GM18517 (cell line): ENCODE data around the gene GAGE10.
"Not testable (repeated sequence)": the region's sequence is repeated elsewhere in the genome, so short reads cannot be mapped to it uniquely, and the experiment has no call there.

ENCODE experiments used
- ATAC-seq: cut with Tn5 transposase; IDR thresholded peaks from one replicate; pipeline ENCODE4 v1.9.1; 2021; ENCODE audit warnings: mild to moderate bottlenecking, moderate library complexity; ENCODE audit not compliant: unreplicated experiment

Gene GAGE10

DNA sequence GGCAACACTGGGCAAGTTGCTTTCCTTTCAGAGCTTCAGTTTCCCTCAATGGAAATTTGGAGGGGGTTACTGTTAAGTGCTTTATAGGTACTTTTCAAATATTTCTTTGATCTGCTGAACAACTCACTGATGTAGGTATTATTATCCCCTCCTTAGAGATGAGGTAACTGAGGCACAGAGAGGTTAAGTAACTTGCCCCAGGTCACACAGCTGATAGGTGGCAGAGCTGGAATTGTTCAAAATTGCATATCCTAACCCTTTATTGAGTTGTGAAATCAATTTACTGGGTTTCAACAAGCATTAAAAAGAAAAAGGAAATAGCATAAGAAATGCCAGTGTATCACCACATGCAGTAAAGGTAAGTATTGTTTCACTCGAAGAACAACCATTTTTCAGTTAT is 27.2 kb upstream of the GAGE10 start:
- no peak for ATAC-seq

DNA sequence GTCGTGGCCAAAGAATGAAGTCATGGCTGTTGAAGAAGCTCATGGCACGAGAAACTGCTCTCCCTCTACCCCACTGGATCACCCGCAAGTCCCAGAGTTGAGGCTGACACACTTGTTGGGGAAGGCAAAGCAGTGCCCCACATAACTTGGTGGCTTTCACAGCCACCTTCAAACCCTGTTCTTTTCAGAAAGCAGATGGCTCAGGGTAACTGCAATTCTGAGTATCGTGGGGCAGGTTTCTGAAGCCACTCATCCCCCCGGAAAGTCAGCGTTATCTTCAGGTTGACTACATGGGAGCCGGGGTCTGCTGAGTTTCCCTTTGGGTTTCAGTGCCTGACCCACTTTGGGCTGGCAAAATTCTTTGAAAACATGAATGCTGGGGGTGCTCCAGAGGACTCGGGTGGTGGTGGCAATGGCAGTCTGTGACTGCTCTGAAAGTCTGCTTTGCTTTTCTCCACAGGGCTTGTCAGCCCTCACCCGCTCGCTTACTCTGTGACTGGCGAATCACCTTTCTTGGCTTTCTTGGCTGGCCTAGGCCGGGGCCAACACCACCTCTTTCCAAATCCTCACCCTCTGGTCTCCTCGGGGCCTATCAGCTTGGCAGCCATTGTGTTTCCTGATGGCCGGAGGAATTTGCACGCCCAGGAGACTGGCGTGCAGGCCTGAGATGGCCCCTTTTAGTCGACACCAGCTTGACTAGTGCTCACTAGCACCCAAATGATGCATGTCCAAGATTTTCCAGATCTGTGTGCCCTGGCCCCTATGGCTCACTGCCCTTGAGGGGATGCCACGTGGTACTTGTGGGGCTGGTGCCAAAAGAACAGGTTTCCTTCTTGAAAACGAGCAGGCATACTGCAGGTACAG is 26.5 kb upstream of the GAGE10 start:
- no peak for ATAC-seq

- ATAC-seq: no peak
These were observed 26.0 kb upstream of the GAGE10 start for GRCh38 chrX:49277535-49277830.

GRCh38 chrX:49278081-49278480 is 25.4 kb upstream of the GAGE10 start:
- no peak for ATAC-seq

GRCh38 chrX:49282647-49283011 is 20.8 kb upstream of the GAGE10 start:
- ATAC-seq: no peak

- no peak for ATAC-seq
These were observed 19.2 kb upstream of the GAGE10 start for GRCh38 chrX:49284212-49284611.

- ATAC-seq: no peak
These were observed 17.3 kb upstream of the GAGE10 start for GRCh38 chrX:49286136-49286535.

DNA sequence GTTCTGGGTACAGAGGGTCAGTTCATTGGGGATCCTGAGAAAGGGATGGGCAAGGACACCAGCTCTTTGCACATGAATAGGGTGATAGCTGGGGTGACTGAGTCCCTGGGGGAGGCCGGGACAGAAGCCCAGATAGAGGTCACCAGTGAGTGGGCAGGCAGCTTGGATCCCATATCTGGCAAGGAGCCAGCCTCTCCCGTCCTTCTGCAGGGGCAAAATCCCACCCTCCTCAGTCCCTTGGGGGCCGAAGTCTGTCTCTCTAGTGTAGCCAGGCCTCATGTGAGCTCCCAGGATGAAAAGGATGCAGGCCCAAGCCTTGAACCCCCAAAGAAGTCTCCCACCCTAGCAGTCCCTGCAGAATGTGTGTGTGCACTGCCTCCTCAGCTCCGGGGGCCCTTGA is 16.9 kb upstream of the GAGE10 start:
- no peak for ATAC-seq

GRCh38 chrX:49287665-49288064 is 15.8 kb upstream of the GAGE10 start:
- no peak for ATAC-seq

DNA sequence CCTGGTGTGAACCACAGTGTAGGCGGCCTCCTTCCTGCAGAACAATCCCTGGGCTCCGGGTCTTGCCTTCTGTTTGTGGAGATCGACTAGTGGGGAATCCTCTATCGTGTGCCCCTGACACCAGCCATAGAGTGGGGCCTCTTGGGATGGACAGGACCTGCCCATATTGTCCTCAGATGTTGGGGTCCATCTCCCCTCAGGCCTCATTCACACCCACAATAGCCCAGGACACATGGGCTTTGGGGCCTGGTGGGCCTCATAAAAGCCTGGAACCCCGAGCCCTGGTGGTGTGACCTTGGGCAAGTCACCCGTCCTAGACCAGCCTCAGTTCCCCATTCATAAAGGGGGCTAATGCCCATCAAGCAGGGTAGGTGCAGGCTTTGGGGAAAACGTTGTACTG is 13.2 kb upstream of the GAGE10 start:
- no peak for ATAC-seq

DNA sequence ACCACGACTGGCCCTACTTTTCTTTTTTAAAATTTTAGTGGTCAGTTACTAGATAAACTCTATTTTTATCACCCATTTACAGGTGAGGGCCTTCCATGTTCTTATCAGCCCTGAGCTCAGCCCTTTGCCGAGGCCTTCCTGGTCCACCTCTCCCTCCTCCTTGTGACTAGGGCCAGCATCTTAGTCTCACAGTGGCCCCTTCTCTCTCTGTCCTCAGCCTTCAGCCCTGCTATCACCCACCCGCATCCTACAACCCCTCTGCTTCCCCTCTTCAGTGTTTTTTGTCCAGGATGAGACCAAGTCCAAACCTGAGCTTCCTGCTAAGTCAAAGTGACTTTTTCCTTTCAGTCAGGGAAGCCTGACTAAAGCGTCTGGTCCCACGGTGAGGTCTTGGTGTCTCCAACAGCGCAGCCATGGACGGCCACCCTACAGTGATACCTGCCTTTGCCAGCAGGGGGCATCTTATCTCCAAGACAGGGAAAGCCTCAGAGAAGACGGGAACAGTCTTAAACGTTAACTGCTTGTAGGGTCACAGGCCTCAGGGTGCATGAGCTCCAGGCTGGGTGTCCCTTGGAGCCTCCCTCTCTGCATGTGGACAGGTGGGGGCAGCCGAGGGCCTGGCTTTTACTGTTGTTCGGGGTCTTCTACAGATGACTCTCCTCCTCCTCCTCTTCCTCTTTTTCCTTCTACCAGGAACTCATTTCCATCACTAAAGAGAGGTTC is 11.7 kb upstream of the GAGE10 start:
- no peak for ATAC-seq

- ATAC-seq: no peak
These were observed 10.8 kb upstream of the GAGE10 start for GRCh38 chrX:49292400-49293362.

DNA sequence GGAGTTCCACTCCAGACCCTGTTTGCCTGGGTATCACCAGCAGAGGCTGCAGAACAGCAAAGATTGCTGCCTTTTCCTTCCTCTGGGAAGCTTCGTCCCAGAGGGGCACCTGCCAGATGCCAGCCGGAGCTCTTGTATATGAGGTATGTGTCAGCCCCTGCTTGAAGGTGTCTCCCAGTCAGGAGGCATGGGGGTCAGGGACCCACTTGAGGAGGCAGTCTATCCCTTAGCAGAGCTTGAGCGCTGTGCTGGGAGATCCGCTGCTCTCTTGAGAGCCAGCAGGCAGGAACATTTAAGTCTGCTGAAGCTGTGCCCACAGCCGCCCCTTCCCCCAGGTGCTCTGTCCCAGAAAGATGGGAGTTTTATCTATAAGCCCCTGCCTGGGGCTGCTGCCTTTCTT is 4.2 kb upstream of the GAGE10 start:
- ATAC-seq: not testable (repeated sequence)

DNA sequence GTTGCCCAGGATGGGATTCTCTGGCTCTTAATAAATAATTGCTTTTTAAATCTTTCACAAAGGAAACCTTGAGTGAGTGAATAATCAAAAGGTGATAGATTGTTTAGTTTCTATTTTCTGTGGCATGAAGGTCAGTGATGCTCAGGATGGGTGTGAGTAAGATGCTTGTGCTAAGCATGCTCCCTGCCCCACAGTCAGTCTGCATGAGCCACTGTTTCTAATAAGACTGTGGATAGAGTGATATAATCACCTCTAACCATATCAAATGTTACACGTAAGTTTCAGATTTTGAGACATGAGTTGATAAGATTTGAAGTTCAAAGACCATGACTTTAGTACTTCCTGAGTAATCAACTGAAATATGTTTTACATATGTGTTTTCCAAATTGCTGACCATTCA is 2.7 kb upstream of the GAGE10 start:
- ATAC-seq: no peak

DNA sequence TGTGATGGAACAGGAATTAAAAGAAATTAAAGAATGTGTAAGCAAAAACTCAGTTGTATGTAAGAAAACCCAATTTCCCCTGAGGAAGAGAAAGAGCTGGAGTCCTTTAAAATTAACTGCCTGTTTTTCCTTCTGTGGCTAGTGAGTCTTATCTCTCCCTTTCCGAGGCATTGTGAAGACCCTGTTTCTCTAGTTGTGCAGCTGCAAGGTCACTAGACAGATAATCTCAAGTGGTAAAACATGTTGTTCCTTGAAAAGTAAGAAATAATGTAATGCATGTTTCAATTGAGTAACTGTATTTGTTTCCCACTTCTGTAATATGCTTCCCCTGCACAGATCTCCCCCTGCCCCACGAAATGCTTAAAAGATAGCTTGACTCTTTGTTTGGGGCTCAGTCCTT is 4.3 kb downstream of the GAGE10 start:
- ATAC-seq: not testable (repeated sequence)

DNA sequence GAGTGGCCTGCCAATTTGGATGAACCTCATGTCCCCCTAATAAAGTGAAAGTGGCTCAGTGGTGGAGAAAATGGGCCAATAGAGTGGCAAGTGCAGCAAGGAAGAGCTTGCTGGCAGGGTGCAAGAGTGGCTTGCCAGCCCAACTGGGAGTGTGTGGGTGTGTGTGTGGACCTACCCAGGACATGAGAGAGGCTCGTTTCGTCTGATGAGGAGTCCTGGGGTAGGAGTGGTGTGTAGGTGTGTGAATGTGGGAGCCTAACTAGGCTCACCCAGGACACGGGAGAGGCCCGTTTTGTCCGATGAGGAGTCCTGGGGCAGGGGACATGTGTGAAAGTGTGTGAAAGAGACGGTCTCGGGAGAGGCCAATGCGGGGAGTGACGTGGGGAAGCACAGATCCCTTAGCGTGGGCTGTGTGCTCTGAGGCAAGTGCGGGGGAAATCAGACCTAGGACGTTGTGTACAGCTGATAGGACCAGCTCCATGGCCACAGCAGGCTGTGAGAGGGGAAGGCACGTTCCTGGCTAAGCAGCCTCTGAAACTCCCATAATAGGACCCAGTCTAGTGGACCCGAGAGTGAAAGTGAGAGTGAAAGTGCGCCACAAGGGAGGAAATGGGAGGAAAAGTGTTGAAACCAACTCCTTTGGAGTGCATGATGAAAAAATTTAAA is 5.3 kb downstream of the GAGE10 start:
- ATAC-seq: no peak

- no peak for ATAC-seq
These were observed 6.0 kb downstream of the GAGE10 start for GRCh38 chrX:49309401-49309981.

GRCh38 chrX:49310371-49310770 is 6.9 kb downstream of the GAGE10 start:
- no peak for ATAC-seq

DNA sequence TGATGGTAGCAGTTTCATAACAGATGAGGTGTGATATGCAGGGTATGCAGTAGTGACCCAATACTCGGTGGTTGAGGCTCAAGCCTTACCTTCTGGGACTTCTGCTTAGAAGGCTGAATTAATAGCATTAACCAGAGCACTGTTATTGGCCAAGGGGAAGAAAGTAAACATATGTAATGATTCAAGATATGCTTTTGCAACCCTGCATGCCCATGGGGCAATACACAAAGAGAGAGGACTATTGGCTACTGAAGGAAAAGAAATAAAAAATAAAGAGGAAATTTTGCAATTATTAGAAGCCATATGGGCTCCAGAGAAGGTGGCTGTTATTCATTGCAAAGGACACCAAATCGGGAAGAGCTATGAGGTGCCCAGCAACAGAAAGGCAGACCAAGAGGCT is 8.7 kb downstream of the GAGE10 start:
- no peak for ATAC-seq

GRCh38 chrX:49316085-49316484 is 12.6 kb downstream of the GAGE10 start:
- ATAC-seq: no peak

- ATAC-seq: not testable (repeated sequence)
These were observed 18.3 kb downstream of the GAGE10 start, which contains the start of gene GAGE12J for GRCh38 chrX:49321737-49322136. GAGE12J (plus strand) TSS chrX:49322037; CDS start chrX:49323194, 1,157 bp downstream.
